ENCODE results near the gene PCSK5. TPM values are rescaled to one million over a fixed set of nuclear protein-coding genes. Genes with fewer than 3 reads are reported as not detected.

The PCSK5 gene
- polyA plus RNA-seq, 1 donor from 2014 or later, result 1.7 TPM

- H3K4me3 ChIP-seq (ENCODE audit: low read length), result no peak overlapping the region
- no peak overlapping the region for H2AFZ ChIP-seq (ENCODE audit: low read depth, low read length)
- no peaks in the 10 kb centered on the region for H4K20me1 ChIP-seq (ENCODE audit: insufficient read depth)
- no peaks in the 10 kb centered on the region for H3K27me3 ChIP-seq (ENCODE audit: insufficient read depth, low read depth, low read length)
- no peak overlapping the region for H3K27ac ChIP-seq (ENCODE audit: low read length)
- H3K9ac ChIP-seq (ENCODE audit: low read length), result no peak overlapping the region
- H3K36me3 ChIP-seq (ENCODE audit: insufficient read depth, low read length), result no peaks in the 10 kb centered on the region
- TF ChIP-seq REST (IDR thresholded peaks at IDR 0.05; ENCODE audit: borderline replicate concordance) (no peak), RAD21 (conservative IDR thresholded peaks at IDR 0.05) (no peak), MXI1 (conservative IDR thresholded peaks at IDR 0.05; ENCODE audit: poor library complexity, severe bottlenecking) (no peak), EZH2 (IDR thresholded peaks at IDR 0.05; ENCODE audit: borderline replicate concordance, insufficient read depth, low read length, poor library complexity, severe bottlenecking) (no peak), CTCF (IDR thresholded peaks at IDR 0.05; ENCODE audit: poor library complexity, severe bottlenecking) (no peak), EP300 (conservative IDR thresholded peaks at IDR 0.05; ENCODE audit: poor library complexity, severe bottlenecking) (no peak)
- H3K79me2 ChIP-seq (replicated peaks; ENCODE audit: insufficient read depth, low read length), result no peaks in the 10 kb centered on the region
- no peak overlapping the region for H3K4me2 ChIP-seq (ENCODE audit: low read length)
- H3K9me3 ChIP-seq (ENCODE audit: low read length), result no peaks in the 10 kb centered on the region
- no peaks in the 10 kb centered on the region for H3K9me2 ChIP-seq (ENCODE audit: insufficient read depth, low read length)
- H3F3A ChIP-seq (ENCODE audit: insufficient read depth, low read length, poor library complexity, severe bottlenecking), result no peaks in the 10 kb centered on the region
These were observed 28.4 kb downstream of the PCSK5 start for GRCh38 chr9:75918909-75919308.

GRCh38 chr9:75921391-75922127 is 31.1 kb downstream of the PCSK5 start:
- H3K9ac ChIP-seq (ENCODE audit: low read length), result no peak overlapping the region
- TF ChIP-seq EP300 (conservative IDR thresholded peaks at IDR 0.05; ENCODE audit: poor library complexity, severe bottlenecking) (no peak), SMC3 (conservative IDR thresholded peaks at IDR 0.05; ENCODE audit: poor library complexity) (no peak), CTCF (IDR thresholded peaks at IDR 0.05; ENCODE audit: poor library complexity, severe bottlenecking) (no peak), EZH2 (IDR thresholded peaks at IDR 0.05; ENCODE audit: borderline replicate concordance, insufficient read depth, low read length, poor library complexity, severe bottlenecking) (no peak), REST (IDR thresholded peaks at IDR 0.05; ENCODE audit: borderline replicate concordance) (no peak), RAD21 (conservative IDR thresholded peaks at IDR 0.05) (no peak), POLR2AphosphoS5 (IDR thresholded peaks at IDR 0.05) (no peak), TAF1 (IDR thresholded peaks at IDR 0.05; ENCODE audit: low read depth) (no peak), MXI1 (conservative IDR thresholded peaks at IDR 0.05; ENCODE audit: poor library complexity, severe bottlenecking) (no peak)

More at GRCh38 chr9:75921391-75922127, 31.1 kb downstream of the PCSK5 start:
- no peak overlapping the region for H3K27ac ChIP-seq (ENCODE audit: low read length)
- H3K4me3 ChIP-seq (ENCODE audit: low read length), result no peak overlapping the region
- no peak overlapping the region for H2AFZ ChIP-seq (ENCODE audit: low read depth, low read length)
- no peaks in the 10 kb centered on the region for H3K36me3 ChIP-seq (ENCODE audit: insufficient read depth, low read length)
- no peaks in the 10 kb centered on the region for H4K20me1 ChIP-seq (ENCODE audit: insufficient read depth)
- no peaks in the 10 kb centered on the region for H3K9me2 ChIP-seq (ENCODE audit: insufficient read depth, low read length)
- H3K27me3 ChIP-seq (ENCODE audit: insufficient read depth, low read depth, low read length), result no peaks in the 10 kb centered on the region
- H3F3A ChIP-seq (ENCODE audit: insufficient read depth, low read length, poor library complexity, severe bottlenecking), result no peaks in the 10 kb centered on the region
- H3K9me3 ChIP-seq (ENCODE audit: low read length), result no peaks in the 10 kb centered on the region
- H3K4me2 ChIP-seq (ENCODE audit: low read length), result no peak overlapping the region
- H3K79me2 ChIP-seq (replicated peaks; ENCODE audit: insufficient read depth, low read length), result no peaks in the 10 kb centered on the region

Measured in neural cell (in vitro differentiated cells).